Measurements from ENCODE around the gene SPTBN5.

GRCh38 chr15:41886741-41887140 is 7.1 kb downstream of the SPTBN5 start:
- no peak for TF ChIP-seq CTCF (conservative IDR thresholded peaks at IDR 0.05; ENCODE audit: low read length)
- TF ChIP-seq EZH2phosphoT487 (IDR thresholded peaks at IDR 0.05; ENCODE audit: borderline replicate concordance): no peak

All from Loucy (cell line).